Kidney tubule cell (primary cell): Measurements from ENCODE around the gene XKR7.

Experiments
- DNase-seq: peaks from one replicate; pipeline ENCODE4 v3.0.0-alpha.2; 2018; ENCODE audit warnings: low spot score

The XKR7 gene

GRCh38 chr20:31945319-31945718, 22.6 kb upstream of the XKR7 start:
- no peak for DNase-seq

- DNase-seq, result no peak
Measured at GRCh38 chr20:31945785-31946184, 22.2 kb upstream of the XKR7 start.

- no peak for DNase-seq
Measured at GRCh38 chr20:31948008-31948407, 19.9 kb upstream of the XKR7 start.

- no peak for DNase-seq
Measured at GRCh38 chr20:31949877-31950646, 17.9 kb upstream of the XKR7 start.

GRCh38 chr20:31951203-31951529, 16.8 kb upstream of the XKR7 start:
- no peak for DNase-seq

GRCh38 chr20:31951530-31952453, 16.2 kb upstream of the XKR7 start, which contains the start of gene PDRG1:
Gene PDRG1, minus strand, starts transcription at chr20:31952046. Its CDS starts 85 bp downstream, at chr20:31951961.
- DNase-seq, result peak; percentile 96

GRCh38 chr20:31953556-31954148, 14.3 kb upstream of the XKR7 start:
- DNase-seq, result no peak

GRCh38 chr20:31954500-31954899, 13.5 kb upstream of the XKR7 start:
- no peak for DNase-seq

- no peak for DNase-seq
Measured at GRCh38 chr20:31956556-31957526, 11.1 kb upstream of the XKR7 start.

- no peak for DNase-seq
Measured at GRCh38 chr20:31962761-31963160, 5.2 kb upstream of the XKR7 start.

- DNase-seq, result no peak
Measured at GRCh38 chr20:31963889-31964288, 4.1 kb upstream of the XKR7 start.

GRCh38 chr20:31966991-31967655, 828 bp upstream of the XKR7 start:
- DNase-seq, result no peak

GRCh38 chr20:31968291-31969126, 558 bp downstream of the XKR7 start:
- peak; percentile 72 for DNase-seq

GRCh38 chr20:31969991-31970390, 2.0 kb downstream of the XKR7 start:
- no peak for DNase-seq

- DNase-seq, result peak; percentile 93
Measured at GRCh38 chr20:31972471-31973021, 4.6 kb downstream of the XKR7 start.

GRCh38 chr20:31974296-31974695, 6.3 kb downstream of the XKR7 start:
- no peak for DNase-seq

- DNase-seq, result no peak
Measured at GRCh38 chr20:31974951-31975487, 7.1 kb downstream of the XKR7 start.

GRCh38 chr20:31975874-31976273, 7.9 kb downstream of the XKR7 start:
- no peak for DNase-seq

GRCh38 chr20:31977080-31977479, 9.1 kb downstream of the XKR7 start:
- DNase-seq, result no peak
